ENCODE results near the gene FOXQ1.

The FOXQ1 gene

GRCh38 chr6:1363729-1364572 is 52.1 kb downstream of the FOXQ1 start:
- no peak for DNase-seq

Data from CD4-positive, alpha-beta T cell treated with Interleukin-15 for 1 hour (primary cell).